ENCODE data around the gene PMFBP1.
A peak's percentile ranks its signal among the peaks of the same experiment; 100 is the strongest.

The PMFBP1 gene, protein sequence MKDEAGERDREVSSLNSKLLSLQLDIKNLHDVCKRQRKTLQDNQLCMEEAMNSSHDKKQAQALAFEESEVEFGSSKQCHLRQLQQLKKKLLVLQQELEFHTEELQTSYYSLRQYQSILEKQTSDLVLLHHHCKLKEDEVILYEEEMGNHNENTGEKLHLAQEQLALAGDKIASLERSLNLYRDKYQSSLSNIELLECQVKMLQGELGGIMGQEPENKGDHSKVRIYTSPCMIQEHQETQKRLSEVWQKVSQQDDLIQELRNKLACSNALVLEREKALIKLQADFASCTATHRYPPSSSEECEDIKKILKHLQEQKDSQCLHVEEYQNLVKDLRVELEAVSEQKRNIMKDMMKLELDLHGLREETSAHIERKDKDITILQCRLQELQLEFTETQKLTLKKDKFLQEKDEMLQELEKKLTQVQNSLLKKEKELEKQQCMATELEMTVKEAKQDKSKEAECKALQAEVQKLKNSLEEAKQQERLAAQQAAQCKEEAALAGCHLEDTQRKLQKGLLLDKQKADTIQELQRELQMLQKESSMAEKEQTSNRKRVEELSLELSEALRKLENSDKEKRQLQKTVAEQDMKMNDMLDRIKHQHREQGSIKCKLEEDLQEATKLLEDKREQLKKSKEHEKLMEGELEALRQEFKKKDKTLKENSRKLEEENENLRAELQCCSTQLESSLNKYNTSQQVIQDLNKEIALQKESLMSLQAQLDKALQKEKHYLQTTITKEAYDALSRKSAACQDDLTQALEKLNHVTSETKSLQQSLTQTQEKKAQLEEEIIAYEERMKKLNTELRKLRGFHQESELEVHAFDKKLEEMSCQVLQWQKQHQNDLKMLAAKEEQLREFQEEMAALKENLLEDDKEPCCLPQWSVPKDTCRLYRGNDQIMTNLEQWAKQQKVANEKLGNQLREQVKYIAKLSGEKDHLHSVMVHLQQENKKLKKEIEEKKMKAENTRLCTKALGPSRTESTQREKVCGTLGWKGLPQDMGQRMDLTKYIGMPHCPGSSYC

DNA sequence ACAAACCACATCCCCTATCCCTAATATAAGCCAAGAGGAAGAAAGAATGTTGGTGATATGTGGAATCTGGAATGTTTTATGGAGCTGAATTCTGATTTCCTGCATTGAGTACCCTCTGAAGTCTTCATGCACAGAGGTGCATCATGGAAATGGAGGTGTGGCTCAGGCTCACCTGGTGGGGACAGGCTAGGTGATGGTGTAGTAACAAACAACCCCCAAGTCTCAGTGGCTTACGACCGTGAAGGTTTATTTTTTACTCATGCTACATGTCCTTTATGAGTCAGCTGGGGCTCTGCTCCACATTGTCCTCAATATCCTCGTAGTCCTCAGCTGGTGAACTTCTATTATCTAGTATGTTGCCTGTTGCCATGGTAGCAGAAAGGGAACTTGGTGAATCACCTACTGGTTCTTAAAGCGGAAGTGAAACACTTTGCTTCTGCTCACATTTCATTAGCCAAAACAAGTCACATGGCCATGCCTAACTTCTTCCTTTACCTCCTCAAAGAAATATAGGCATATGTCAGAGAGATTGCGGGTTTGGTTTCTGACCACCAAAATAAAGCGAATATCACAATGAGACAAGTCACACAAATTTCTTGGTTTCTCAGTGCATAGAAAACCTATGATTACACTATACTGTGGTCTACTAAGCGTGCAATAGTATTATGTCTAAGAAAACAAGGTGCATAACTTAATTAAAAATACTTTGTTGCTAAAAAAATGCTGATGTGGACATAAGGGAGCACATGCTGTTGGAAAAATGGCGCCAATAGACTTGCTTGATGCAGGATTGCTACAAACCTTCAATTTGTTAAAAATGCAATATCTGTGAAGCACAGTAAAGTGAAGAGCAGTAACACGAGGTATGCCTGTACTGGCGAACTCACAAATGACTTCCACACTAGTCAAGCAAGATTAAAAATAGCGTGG, at the start of gene PMFBP1:
TSS of gene PMFBP1 (minus strand) at position 51 of the 930 bp plus-strand sequence. CDS start 947 bp downstream, outside the sequence.
- DNase-seq (ENCODE audit: low read depth) = peak; percentile 60

DNA sequence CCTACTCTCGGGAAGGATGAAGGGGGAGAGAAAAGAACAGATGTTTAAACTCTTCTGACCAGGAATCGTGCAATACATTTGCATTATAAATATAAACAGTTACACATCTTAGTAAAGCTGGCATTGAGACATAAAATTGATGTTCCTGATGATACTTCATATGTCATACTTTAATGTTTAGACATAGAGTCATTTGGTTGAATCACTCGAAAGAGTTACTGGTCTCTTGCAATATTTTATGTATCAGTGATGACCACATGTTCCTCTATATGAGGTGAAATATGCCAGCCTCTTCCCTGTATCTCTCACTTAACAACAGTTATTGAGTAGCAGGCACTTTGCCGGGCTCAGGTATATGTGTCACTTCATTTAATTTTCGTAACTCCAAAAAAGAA, 49.7 kb upstream of the PMFBP1 start:
- DNase-seq (ENCODE audit: low read depth) = no peak

DNA sequence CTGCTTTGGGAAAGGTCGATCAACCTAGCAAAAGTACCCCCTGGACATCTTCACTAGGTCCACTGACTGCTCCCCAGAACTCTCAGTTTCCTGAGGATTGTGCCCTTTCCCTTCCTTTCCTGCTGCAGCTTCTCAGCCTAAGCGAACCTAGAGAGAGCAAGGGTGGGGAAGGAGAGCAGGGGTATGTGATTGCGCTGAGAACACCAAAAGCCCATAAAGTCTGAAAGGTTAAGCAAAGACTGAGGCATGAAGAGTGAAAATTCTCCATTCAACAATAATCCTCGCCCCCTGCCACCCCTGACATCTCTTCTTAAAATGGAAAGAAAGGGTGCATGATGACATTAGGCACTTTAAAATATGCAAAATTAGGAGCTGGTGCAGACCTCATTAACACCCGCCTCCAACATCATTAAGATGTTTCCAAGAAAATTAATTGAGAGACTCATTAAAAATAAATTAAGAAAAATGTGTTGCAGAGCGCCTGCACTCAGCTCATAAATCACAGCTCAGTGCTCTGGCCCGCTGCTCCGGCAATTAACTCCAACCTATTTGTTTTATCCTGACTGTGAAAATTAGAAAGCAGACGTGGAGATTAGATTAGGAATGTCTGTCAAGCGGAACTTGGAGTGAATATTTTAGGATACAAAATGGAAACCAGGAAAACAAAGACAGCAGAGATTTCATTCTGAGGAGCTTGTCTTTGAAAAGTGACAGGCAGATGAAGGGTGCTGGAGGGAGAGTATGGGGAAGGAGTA, 49.1 kb upstream of the PMFBP1 start:
- DNase-seq (ENCODE audit: low read depth) = no peak

DNA sequence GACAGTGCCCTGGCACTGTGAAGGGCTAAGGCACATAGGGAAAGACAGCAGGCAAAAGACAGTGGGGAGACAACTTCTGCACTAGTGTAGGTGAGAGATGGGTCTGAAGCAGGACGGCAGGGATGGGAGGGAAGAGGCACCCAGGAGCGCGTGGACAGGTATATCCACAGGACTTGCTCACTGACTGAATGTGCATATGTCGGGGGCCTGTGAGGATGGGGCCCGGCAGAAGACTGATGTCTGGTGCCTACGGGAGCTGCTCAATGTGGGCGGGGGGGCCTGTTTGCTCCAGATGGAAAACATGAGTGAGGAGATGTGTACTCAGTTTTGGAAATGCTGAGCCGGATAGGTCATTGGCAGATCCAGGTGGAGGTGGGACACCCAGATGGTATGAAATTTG, 47.3 kb upstream of the PMFBP1 start:
- DNase-seq (ENCODE audit: low read depth) = no peak

GRCh38 chr16:72216767-72217166, 44.8 kb upstream of the PMFBP1 start:
- no peak for DNase-seq (ENCODE audit: low read depth)

GRCh38 chr16:72214821-72215220, 42.9 kb upstream of the PMFBP1 start:
- DNase-seq (ENCODE audit: low read depth) = no peak

DNA sequence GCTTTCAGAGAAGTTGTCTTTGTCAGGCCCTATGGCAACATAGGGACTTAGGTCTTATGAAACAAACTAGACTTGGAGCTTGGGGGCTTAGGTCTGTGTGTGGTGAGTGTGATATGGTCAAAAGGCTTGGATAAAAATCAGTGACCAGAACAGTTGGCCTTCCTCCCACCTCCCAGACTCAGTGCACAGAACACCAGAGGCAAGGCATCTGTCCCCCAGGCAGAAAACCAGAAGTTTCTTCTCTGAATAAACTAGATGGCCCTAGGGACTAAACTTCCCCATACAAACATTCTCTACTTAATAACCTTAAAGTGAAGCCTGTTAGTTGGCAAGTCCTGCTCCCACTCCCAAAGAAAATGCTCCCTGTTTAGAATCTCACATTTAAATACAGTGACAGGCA, 39.2 kb upstream of the PMFBP1 start:
- DNase-seq (ENCODE audit: low read depth) = no peak

DNA sequence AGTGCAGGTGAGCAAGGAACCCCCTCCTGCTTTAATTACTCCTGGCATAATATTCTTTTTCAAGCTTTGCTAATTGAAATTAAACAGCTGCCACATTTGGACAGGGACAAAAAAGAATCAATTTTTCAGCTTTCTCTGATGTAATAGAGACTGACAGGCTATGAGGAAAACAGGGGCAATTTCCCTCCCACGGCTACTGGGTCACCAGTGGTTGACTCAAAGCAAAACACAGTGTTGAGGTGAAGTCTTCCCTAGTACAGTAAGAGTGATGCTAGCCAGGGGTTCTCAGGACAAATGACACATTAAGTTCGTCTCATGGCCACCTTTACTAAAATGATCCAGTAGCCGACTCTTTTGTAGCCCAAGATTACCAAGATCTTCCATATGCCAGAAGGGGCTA, 38.6 kb upstream of the PMFBP1 start:
- DNase-seq (ENCODE audit: low read depth) = no peak

- no peak for DNase-seq (ENCODE audit: low read depth)
Observed at GRCh38 chr16:72210072-72210471, 38.1 kb upstream of the PMFBP1 start.

GRCh38 chr16:72206299-72206698, 34.3 kb upstream of the PMFBP1 start:
- no peak for DNase-seq (ENCODE audit: low read depth)

GRCh38 chr16:72203401-72203800, 31.4 kb upstream of the PMFBP1 start:
- no peak for DNase-seq (ENCODE audit: low read depth)

- DNase-seq (ENCODE audit: low read depth) = no peak
Observed at GRCh38 chr16:72202014-72202413, 30.1 kb upstream of the PMFBP1 start.

DNA sequence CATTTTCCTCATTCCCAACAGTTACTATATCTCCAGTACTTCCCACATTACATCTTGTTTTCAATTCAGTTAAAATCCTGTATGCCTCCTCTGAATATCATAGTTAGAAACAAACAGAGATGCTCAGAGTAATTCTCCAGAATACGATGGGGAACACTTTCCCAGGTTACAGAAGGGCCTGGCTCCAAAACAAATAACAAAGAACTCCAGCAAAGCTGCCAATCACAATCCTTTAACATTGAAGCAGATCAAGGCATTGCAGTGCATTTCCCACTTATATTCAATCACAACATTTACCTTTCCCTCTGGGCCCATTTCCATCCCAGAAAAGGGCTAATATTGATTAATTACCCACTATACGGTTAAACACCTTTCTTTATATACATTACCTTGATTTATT, 29.4 kb upstream of the PMFBP1 start:
- no peak for DNase-seq (ENCODE audit: low read depth)

GRCh38 chr16:72199761-72200337, 27.9 kb upstream of the PMFBP1 start:
- DNase-seq (ENCODE audit: low read depth) = no peak

GRCh38 chr16:72198771-72199201, 26.8 kb upstream of the PMFBP1 start:
- no peak for DNase-seq (ENCODE audit: low read depth)

DNA sequence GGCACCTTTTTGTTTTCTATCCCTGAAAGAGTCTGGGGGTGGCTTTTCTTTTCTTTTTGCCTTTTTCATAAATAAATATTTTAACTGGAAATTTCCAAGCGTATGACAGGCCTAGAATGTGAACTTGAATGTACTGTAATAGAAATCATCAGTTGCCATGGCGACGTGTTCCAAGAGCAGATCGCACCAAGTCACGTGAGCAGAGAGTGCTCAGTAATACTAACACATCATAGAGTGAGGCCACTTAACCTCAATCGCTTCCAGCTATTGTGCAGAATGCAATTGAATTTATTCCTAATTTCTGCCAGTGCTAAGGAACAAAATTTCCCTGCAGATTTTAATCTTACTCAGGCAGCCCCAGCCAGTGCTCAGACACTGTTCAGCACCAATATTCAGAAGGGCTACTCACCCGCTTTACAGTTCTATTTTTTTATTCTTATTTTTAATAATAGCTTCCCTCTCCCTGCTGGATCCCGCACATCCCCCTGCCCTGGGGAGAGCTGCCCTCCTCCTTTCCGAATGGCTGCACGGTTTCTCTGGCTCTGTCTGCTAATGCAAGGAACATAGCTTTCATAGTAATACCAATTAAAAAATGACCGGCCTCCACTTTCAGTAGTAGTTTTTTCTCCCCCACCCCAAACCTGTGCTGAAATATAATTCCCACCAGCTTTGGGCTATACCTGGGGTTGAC, 26.2 kb upstream of the PMFBP1 start:
- DNase-seq (ENCODE audit: low read depth) = peak; percentile 53

- DNase-seq (ENCODE audit: low read depth) = no peak
Observed at GRCh38 chr16:72197545-72197944, 25.6 kb upstream of the PMFBP1 start.

- no peak for DNase-seq (ENCODE audit: low read depth)
Observed at GRCh38 chr16:72195609-72196008, 23.7 kb upstream of the PMFBP1 start.

GRCh38 chr16:72191551-72191950, 19.6 kb upstream of the PMFBP1 start:
- peak; percentile 12 for DNase-seq (ENCODE audit: low read depth)

GRCh38 chr16:72189865-72190371, 18.0 kb upstream of the PMFBP1 start:
- DNase-seq (ENCODE audit: low read depth) = no peak

All from GM04503 (cell line).